HepG2 (cell line): ENCODE data around the gene GPS2. TPM values are rescaled to one million over a fixed set of nuclear protein-coding genes. Genes with fewer than 3 reads are reported as not detected.

ENCODE experiments used
- CCDC6 ChIP-seq: sonication (generic); formaldehyde crosslinking; IDR thresholded peaks from 2 replicates; pipeline ENCODE4 v1.8.1; 2022; ENCODE audit warnings: mild to moderate bottlenecking, missing genetic modification reagents, moderate library complexity
- HDAC6 ChIP-seq: fragments of 200-600 bp; sonication (generic); IDR thresholded peaks from 2 replicates; pipeline ENCODE4 v1.7.0; 2017; ENCODE audit warnings: mild to moderate bottlenecking, antibody characterized with exemption, low read length, low read depth
- HNRNPH1 ChIP-seq: fragments of 200-400 bp; formaldehyde crosslinking; optimal IDR thresholded peaks from 2 replicates; pipeline ENCODE3; 2017; ENCODE audit warnings: mild to moderate bottlenecking, low read depth, low read length
- HOXA7 ChIP-seq: sonication (generic); formaldehyde crosslinking; IDR thresholded peaks from 2 replicates; pipeline ENCODE4 v1.8.1; 2022; ENCODE audit warnings: mild to moderate bottlenecking, missing genetic modification reagents, moderate library complexity
- JUN ChIP-seq: sonication (generic); formaldehyde crosslinking; IDR thresholded peaks from 2 replicates; pipeline ENCODE4 v1.4.0; 2020; ENCODE audit warnings: mild to moderate bottlenecking, missing genetic modification reagents
- MTA3 ChIP-seq: sonication (generic); formaldehyde crosslinking; IDR thresholded peaks from 2 replicates; pipeline ENCODE4 v1.4.0; 2020; ENCODE audit warnings: missing genetic modification reagents
- MTF2 ChIP-seq: sonication (generic); formaldehyde crosslinking; IDR thresholded peaks from 2 replicates; pipeline ENCODE4 v1.5.0; 2020; ENCODE audit warnings: missing genetic modification reagents, borderline replicate concordance
- NFIC ChIP-seq: IDR thresholded peaks from 2 replicates; pipeline ENCODE4 v1.6.1; 2012; ENCODE audit warnings: mild to moderate bottlenecking, low read length, inconsistent platforms
- POLR2A ChIP-seq, 2 experiments: IDR thresholded peaks; 2 replicates each; pipeline ENCODE4 v1.6.1; 2011; ENCODE audit warnings: low read depth in 2 of 2, low read length in 2 of 2, mild to moderate bottlenecking in 1 of 2, moderate library complexity in 1 of 2; ENCODE audit not compliant: insufficient read depth in 1 of 2
- ZBTB20 ChIP-seq: sonication (generic); formaldehyde crosslinking; IDR thresholded peaks from 2 replicates; pipeline ENCODE4 v1.8.1; 2023; ENCODE audit warnings: missing genetic modification reagents, low read depth, mild to moderate bottlenecking, borderline replicate concordance
- ZNF17 ChIP-seq: sonication (generic); formaldehyde crosslinking; IDR thresholded peaks from 2 replicates; pipeline ENCODE4 v1.5.0; 2020; ENCODE audit warnings: mild to moderate bottlenecking, missing genetic modification reagents
- ZNF333 ChIP-seq: sonication (generic); formaldehyde crosslinking; IDR thresholded peaks from 2 replicates; pipeline ENCODE4 v1.4.0; 2020; ENCODE audit warnings: mild to moderate bottlenecking, missing genetic modification reagents, borderline replicate concordance
- ZNF33A ChIP-seq: sonication (generic); formaldehyde crosslinking; IDR thresholded peaks from 2 replicates; pipeline ENCODE4 v1.5.1; 2020; ENCODE audit warnings: missing genetic modification reagents, mild to moderate bottlenecking, moderate library complexity, borderline replicate concordance
- ZNF451 ChIP-seq: sonication (generic); formaldehyde crosslinking; IDR thresholded peaks from 2 replicates; pipeline ENCODE4 v1.5.0; 2020; ENCODE audit warnings: mild to moderate bottlenecking, missing genetic modification reagents
- ZNF530 ChIP-seq: sonication (generic); formaldehyde crosslinking; IDR thresholded peaks from 2 replicates; pipeline ENCODE4 v1.5.0; 2020; ENCODE audit warnings: low read depth, mild to moderate bottlenecking, missing genetic modification reagents
- ZNF660 ChIP-seq: sonication (generic); formaldehyde crosslinking; IDR thresholded peaks from 2 replicates; pipeline ENCODE4 v1.5.1; 2020; ENCODE audit warnings: mild to moderate bottlenecking, low read depth, missing genetic modification reagents, borderline replicate concordance
- ZNF737 ChIP-seq: sonication (generic); formaldehyde crosslinking; IDR thresholded peaks from 2 replicates; pipeline ENCODE4 v1.5.0; 2020; ENCODE audit warnings: missing genetic modification reagents, mild to moderate bottlenecking, borderline replicate concordance
- ZNF768 ChIP-seq: sonication (generic); formaldehyde crosslinking; IDR thresholded peaks from 2 replicates; pipeline ENCODE4 v1.4.0; 2020; ENCODE audit warnings: missing genetic modification reagents
- ZNF83 ChIP-seq: sonication (generic); formaldehyde crosslinking; IDR thresholded peaks from 2 replicates; pipeline ENCODE4 v1.4.0; 2020; ENCODE audit warnings: missing genetic modification reagents, mild to moderate bottlenecking, borderline replicate concordance
- polyA plus RNA-seq, 8 experiments: library from polyadenylated mRNA; depleted of rRNA in 3 of 8; stranded (reverse) in 7 of 8; unstranded in 1 of 8; fragments of >200 nt; fragmentation: Illumina TruSeq in 4 of 8; extraction: Trizol in 4 of 8; gene quantifications; 2 replicates each; pipeline versions ENCODE4 v1.2.1 to v1.2.3, GENCODE V29; 2011 to 2016; ENCODE audit warnings: low read depth in 4 of 8, missing spikeins in 1 of 8, mixed read lengths in 1 of 8; ENCODE audit not compliant: insufficient read depth in 1 of 8
- total RNA-seq, 5 experiments: library from RNA; depleted of rRNA; stranded (reverse); fragments of >200 nt; fragmentation: Illumina TruSeq; extraction: Trizol; gene quantifications; 2 replicates each; pipeline ENCODE4 v1.2.3, GENCODE V29; 2016; ENCODE audit warnings: low read depth in 1 of 5
- TF ChIP-seq, protein P1 (sequence below): sonication (generic); formaldehyde crosslinking; IDR thresholded peaks from 2 replicates; pipeline ENCODE4 v1.8.0; 2023; ENCODE audit warnings: mild to moderate bottlenecking, missing genetic modification reagents
- TF ChIP-seq, protein P2 (sequence below): IDR thresholded peaks from 2 replicates; pipeline ENCODE4 v1.6.1; 2016; ENCODE audit warnings: low read depth, control low read depth
- TF ChIP-seq, protein P3 (sequence below): sonication (generic); formaldehyde crosslinking; IDR thresholded peaks from 2 replicates; pipeline ENCODE4 v1.8.1; 2023; ENCODE audit warnings: mild to moderate bottlenecking, missing genetic modification reagents
- TF ChIP-seq, protein P4 (sequence below): sonication (generic); formaldehyde crosslinking; IDR thresholded peaks from 2 replicates; pipeline ENCODE4 v1.4.0; 2020; ENCODE audit warnings: missing genetic modification reagents, borderline replicate concordance

GPS2 gene
- total and polyA plus RNA-seq, 2 of the 13 experiments (the other 11 are each of a cell fraction or from before 2014, with no cell fraction given) = 58.0 to 59.4 TPM

DNA sequence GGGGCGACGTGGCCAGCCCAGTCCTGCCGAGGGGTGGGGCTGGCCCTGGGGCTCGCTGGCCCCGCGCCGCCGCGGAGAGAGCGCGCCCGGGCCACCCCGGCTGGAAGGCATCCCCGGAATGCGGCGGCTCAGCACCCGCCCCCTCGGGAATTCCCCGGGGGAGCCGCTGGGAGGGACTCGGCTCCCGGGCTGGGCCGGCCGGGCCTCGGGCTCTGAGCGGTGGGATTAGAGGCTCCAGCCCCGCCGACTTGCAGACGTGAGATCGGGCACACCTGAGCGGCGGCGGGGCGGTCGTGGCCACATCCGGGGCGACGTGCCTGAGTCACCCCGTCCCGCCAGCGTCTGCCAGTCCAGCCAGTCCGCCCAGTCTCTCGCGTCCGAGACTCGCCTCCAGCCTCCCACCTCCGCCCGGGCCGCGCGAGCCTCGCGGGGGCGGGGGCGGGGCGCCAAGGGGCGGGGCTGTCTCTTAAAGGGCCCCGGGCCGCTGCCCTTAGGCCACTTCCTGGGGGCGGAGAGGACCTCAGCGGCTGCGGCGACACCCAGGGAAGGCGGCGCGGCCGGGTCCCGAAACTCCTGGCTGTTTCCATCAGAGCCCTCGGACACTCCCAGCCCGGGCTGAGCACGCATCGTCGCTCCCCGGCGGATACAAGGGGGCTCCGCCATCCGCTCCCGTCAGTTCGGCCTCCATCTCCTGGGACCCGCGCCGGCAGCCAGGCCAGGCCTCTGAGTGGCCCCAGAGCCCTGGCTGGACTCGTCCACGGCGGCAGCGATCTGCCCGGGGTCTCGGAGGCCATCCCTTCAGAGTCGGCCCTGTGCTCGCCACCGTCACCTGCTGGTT lies 36.7 kb upstream of the GPS2 start, which contains the start of gene KCTD11 (continued):
- TF ChIP-seq MTA3 (CRISPR knock-in tag) = no peak
- TF ChIP-seq ZNF333 (CRISPR knock-in tag) = peak; percentile 26; the same call in 1 of the 2 replicates
- TF ChIP-seq, protein P1, sequence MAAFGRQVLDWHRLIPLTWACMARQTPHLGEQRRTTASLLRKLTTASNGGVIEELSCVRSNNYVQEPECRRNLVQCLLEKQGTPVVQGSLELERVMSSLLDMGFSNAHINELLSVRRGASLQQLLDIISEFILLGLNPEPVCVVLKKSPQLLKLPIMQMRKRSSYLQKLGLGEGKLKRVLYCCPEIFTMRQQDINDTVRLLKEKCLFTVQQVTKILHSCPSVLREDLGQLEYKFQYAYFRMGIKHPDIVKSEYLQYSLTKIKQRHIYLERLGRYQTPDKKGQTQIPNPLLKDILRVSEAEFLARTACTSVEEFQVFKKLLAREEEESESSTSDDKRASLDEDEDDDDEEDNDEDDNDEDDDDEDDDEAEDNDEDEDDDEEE (CRISPR knock-in tag) = no peak
- no peak for TF ChIP-seq ZNF530 (CRISPR knock-in tag)
- 0 out of 2 replicates have a peak, but pooled peaks have one; percentile 2 for TF ChIP-seq CCDC6 (CRISPR knock-in tag)
- no peak for TF ChIP-seq HOXA7
- TF ChIP-seq ZNF83 (CRISPR knock-in tag) = no peak
- TF ChIP-seq, protein P2, sequence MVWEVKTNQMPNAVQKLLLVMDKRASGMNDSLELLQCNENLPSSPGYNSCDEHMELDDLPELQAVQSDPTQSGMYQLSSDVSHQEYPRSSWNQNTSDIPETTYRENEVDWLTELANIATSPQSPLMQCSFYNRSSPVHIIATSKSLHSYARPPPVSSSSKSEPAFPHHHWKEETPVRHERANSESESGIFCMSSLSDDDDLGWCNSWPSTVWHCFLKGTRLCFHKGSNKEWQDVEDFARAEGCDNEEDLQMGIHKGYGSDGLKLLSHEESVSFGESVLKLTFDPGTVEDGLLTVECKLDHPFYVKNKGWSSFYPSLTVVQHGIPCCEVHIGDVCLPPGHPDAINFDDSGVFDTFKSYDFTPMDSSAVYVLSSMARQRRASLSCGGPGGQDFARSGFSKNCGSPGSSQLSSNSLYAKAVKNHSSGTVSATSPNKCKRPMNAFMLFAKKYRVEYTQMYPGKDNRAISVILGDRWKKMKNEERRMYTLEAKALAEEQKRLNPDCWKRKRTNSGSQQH (CRISPR knock-in tag) = peak; percentile 51
- no peak; the same call in 1 of the 2 replicates for TF ChIP-seq ZBTB20 (CRISPR knock-in tag)
- no peak for TF ChIP-seq ZNF737
- TF ChIP-seq ZNF768 (CRISPR knock-in tag) = no peak
- no peak for TF ChIP-seq MTF2
- TF ChIP-seq NFIC = no peak
- TF ChIP-seq ZNF17 = no peak
- no peak for TF ChIP-seq JUN
- TF ChIP-seq POLR2A (IDR thresholded peaks at IDR 0.05; ENCODE audit: insufficient read depth in 1 of 2, low read depth in 2 of 2, low read length in 2 of 2) = peak in 1 of 2 experiments; percentile 84; a peak in 3 of 4 replicates
- TF ChIP-seq, protein P3, sequence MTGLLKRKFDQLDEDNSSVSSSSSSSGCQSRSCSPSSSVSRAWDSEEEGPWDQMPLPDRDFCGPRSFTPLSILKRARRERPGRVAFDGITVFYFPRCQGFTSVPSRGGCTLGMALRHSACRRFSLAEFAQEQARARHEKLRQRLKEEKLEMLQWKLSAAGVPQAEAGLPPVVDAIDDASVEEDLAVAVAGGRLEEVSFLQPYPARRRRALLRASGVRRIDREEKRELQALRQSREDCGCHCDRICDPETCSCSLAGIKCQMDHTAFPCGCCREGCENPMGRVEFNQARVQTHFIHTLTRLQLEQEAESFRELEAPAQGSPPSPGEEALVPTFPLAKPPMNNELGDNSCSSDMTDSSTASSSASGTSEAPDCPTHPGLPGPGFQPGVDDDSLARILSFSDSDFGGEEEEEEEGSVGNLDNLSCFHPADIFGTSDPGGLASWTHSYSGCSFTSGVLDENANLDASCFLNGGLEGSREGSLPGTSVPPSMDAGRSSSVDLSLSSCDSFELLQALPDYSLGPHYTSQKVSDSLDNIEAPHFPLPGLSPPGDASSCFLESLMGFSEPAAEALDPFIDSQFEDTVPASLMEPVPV (CRISPR knock-in tag) = no peak
- no peak for TF ChIP-seq HDAC6
- TF ChIP-seq ZNF33A (CRISPR knock-in tag) = no peak
- TF ChIP-seq ZNF660 (CRISPR knock-in tag) = no peak
- TF ChIP-seq, protein P4, sequence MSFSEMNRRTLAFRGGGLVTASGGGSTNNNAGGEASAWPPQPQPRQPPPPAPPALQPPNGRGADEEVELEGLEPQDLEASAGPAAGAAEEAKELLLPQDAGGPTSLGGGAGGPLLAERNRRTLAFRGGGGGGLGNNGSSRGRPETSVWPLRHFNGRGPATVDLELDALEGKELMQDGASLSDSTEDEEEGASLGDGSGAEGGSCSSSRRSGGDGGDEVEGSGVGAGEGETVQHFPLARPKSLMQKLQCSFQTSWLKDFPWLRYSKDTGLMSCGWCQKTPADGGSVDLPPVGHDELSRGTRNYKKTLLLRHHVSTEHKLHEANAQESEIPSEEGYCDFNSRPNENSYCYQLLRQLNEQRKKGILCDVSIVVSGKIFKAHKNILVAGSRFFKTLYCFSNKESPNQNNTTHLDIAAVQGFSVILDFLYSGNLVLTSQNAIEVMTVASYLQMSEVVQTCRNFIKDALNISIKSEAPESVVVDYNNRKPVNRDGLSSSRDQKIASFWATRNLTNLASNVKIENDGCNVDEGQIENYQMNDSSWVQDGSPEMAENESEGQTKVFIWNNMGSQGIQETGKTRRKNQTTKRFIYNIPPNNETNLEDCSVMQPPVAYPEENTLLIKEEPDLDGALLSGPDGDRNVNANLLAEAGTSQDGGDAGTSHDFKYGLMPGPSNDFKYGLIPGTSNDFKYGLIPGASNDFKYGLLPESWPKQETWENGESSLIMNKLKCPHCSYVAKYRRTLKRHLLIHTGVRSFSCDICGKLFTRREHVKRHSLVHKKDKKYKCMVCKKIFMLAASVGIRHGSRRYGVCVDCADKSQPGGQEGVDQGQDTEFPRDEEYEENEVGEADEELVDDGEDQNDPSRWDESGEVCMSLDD = peak; percentile 26; the same call in 1 of the 2 replicates
- no peak for TF ChIP-seq HNRNPH1
- peak; percentile 59; the same call in 1 of the 2 replicates for TF ChIP-seq ZNF451 (CRISPR knock-in tag)
